ENCODE data around the gene EIF4E2.
A peak's percentile ranks its signal among the peaks of the same experiment; 100 is the strongest.
"Not testable (repeated sequence)": the region's sequence is repeated elsewhere in the genome, so short reads cannot be mapped to it uniquely, and the experiment has no call there.

The EIF4E2 gene

DNA sequence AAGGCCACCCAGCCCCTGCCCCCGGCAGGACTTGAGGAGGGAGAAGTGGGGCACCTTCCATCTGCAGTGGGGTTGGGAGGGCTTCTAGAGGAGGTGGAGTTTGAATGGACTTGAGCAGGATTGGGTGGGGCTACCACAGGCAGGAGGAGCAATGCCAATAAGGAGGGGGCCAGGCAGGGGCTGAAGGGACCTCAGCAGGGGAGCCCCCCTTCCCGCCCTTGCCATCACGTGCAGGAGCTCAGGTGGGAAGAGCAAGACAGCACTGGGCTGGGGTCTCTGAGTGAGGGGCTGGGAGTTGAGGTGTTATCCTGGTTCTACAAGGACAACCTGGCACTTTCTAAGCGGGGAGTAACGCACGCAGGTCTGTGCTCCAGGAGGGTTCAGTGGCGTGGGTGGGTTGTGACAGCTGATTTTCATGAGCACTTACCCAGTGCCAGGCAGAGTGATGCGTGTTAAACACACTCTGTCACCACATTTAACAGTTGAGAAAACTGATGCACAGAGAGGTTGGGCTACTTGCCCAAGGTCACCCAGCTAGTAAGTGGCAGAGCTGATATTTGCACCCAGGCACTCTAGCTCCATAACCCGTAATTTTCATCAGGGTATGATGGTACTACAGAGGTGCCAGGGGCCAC is 19.7 kb upstream of the EIF4E2 start:
- Histone ChIP-seq H4K20me1 (ENCODE audit: insufficient read depth, low read length) (no peaks in the 10 kb centered on the region), H2AFZ (ENCODE audit: low read depth, low read length) (no peak overlapping the region), H3K9ac (ENCODE audit: low read depth, low read length) (no peak overlapping the region), H3K79me2 (ENCODE audit: insufficient read depth, low read length) (no peaks in the 10 kb centered on the region), H3K27ac (ENCODE audit: low read length) (no peak overlapping the region), H3K9me3 (ENCODE audit: insufficient read depth, low read length, severe bottlenecking) (no peaks in the 10 kb centered on the region), H3K4me1 (ENCODE audit: insufficient read depth, low read length) (peaks cover 3% of the 10 kb centered on the region; the same call in 1 of the 2 replicates), H3K4me2 (ENCODE audit: insufficient read depth, low read length) (no peak overlapping the region), H3K27me3 (ENCODE audit: insufficient read depth, low read length, poor library complexity) (no peaks in the 10 kb centered on the region), H3K4me3 (ENCODE audit: low read depth in 1 of 2, low read length in 2 of 2) (no peak overlapping the region), H3K36me3 (ENCODE audit: insufficient read depth, low read length) (no peaks in the 10 kb centered on the region)
- no peak for ATAC-seq (ENCODE audit: insufficient read depth, low read depth)
- no peak for DNase-seq
- TF ChIP-seq, protein P1, sequence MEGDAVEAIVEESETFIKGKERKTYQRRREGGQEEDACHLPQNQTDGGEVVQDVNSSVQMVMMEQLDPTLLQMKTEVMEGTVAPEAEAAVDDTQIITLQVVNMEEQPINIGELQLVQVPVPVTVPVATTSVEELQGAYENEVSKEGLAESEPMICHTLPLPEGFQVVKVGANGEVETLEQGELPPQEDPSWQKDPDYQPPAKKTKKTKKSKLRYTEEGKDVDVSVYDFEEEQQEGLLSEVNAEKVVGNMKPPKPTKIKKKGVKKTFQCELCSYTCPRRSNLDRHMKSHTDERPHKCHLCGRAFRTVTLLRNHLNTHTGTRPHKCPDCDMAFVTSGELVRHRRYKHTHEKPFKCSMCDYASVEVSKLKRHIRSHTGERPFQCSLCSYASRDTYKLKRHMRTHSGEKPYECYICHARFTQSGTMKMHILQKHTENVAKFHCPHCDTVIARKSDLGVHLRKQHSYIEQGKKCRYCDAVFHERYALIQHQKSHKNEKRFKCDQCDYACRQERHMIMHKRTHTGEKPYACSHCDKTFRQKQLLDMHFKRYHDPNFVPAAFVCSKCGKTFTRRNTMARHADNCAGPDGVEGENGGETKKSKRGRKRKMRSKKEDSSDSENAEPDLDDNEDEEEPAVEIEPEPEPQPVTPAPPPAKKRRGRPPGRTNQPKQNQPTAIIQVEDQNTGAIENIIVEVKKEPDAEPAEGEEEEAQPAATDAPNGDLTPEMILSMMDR (IDR thresholded peaks at IDR 0.05; ENCODE audit: borderline replicate concordance, extremely low read depth, low read length, poor library complexity, severe bottlenecking) = no peak
- no peak for TF ChIP-seq EZH2 (IDR thresholded peaks at IDR 0.05; ENCODE audit: borderline replicate concordance, low read depth, low read length, severe bottlenecking)

DNA sequence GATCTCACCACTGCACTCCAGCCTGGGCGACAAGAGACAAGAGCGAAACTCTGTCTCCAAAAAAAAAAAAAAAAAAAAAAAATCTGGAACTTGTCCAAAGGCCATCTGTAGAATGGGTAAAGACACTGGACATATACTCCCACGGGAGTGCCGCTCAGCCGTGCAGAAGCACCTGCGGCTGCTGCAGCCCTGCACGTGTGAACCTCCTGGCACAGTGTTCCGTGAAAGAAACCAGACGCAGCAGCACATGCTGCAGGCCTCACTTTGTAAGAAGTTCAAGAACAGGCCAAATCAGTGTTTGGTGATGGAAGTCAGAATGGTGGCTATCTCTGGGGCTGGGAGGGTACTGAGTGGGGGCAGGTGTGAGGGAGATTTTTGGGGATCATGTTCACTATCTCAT is 18.1 kb upstream of the EIF4E2 start:
- Histone ChIP-seq H3K9ac (ENCODE audit: low read depth, low read length) (no peak overlapping the region), H3K27ac (ENCODE audit: low read length) (no peak overlapping the region), H3K4me1 (ENCODE audit: insufficient read depth, low read length) (peaks cover 3% of the 10 kb centered on the region; the same call in 1 of the 2 replicates), H3K4me3 (ENCODE audit: low read depth in 1 of 2, low read length in 2 of 2) (no peak overlapping the region), H4K20me1 (ENCODE audit: insufficient read depth, low read length) (no peaks in the 10 kb centered on the region), H3K4me2 (ENCODE audit: insufficient read depth, low read length) (no peak overlapping the region), H3K36me3 (ENCODE audit: insufficient read depth, low read length) (no peaks in the 10 kb centered on the region), H2AFZ (ENCODE audit: low read depth, low read length) (no peak overlapping the region), H3K27me3 (ENCODE audit: insufficient read depth, low read length, poor library complexity) (no peaks in the 10 kb centered on the region), H3K79me2 (ENCODE audit: insufficient read depth, low read length) (no peaks in the 10 kb centered on the region), H3K9me3 (ENCODE audit: insufficient read depth, low read length, severe bottlenecking) (peaks cover 2% of the 10 kb centered on the region)
- ATAC-seq (ENCODE audit: insufficient read depth, low read depth) (no peak), DNase-seq (no peak)
- no peak for TF ChIP-seq EZH2 (IDR thresholded peaks at IDR 0.05; ENCODE audit: borderline replicate concordance, low read depth, low read length, severe bottlenecking)
- TF ChIP-seq, protein P1 (IDR thresholded peaks at IDR 0.05; ENCODE audit: borderline replicate concordance, extremely low read depth, low read length, poor library complexity, severe bottlenecking) = no peak

DNA sequence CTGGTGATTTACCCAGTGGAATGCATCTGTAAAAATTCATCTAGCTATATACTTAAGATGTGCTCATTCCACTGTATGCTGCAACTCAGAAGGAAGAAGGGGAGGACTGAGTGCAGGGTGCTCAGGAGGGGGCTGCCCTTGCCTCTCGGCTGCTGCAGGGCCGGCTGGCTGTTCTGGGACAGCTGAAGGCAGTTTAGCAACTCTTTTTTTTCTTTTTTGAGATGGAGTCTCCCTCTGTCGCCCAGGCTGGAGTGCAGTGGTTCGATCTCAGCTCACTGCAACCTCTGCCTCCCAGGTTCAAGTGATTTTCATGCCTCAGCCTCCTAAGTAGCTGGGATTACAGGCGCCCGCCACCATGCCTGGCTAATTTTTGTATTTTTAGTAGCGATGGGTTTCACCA is 17.7 kb upstream of the EIF4E2 start:
- not testable (repeated sequence) for H3K9ac ChIP-seq (ENCODE audit: low read depth, low read length); H3K79me2 ChIP-seq (ENCODE audit: insufficient read depth, low read length); H3K27ac ChIP-seq (ENCODE audit: low read length); H3K4me2 ChIP-seq (ENCODE audit: insufficient read depth, low read length); H3K36me3 ChIP-seq (ENCODE audit: insufficient read depth, low read length); H3K4me1 ChIP-seq (ENCODE audit: insufficient read depth, low read length); ATAC-seq (ENCODE audit: insufficient read depth, low read depth); DNase-seq; H2AFZ ChIP-seq (ENCODE audit: low read depth, low read length); H3K4me3 ChIP-seq (ENCODE audit: low read depth in 1 of 2, low read length in 2 of 2); H3K9me3 ChIP-seq (ENCODE audit: insufficient read depth, low read length, severe bottlenecking); H4K20me1 ChIP-seq (ENCODE audit: insufficient read depth, low read length); H3K27me3 ChIP-seq (ENCODE audit: insufficient read depth, low read length, poor library complexity)

DNA sequence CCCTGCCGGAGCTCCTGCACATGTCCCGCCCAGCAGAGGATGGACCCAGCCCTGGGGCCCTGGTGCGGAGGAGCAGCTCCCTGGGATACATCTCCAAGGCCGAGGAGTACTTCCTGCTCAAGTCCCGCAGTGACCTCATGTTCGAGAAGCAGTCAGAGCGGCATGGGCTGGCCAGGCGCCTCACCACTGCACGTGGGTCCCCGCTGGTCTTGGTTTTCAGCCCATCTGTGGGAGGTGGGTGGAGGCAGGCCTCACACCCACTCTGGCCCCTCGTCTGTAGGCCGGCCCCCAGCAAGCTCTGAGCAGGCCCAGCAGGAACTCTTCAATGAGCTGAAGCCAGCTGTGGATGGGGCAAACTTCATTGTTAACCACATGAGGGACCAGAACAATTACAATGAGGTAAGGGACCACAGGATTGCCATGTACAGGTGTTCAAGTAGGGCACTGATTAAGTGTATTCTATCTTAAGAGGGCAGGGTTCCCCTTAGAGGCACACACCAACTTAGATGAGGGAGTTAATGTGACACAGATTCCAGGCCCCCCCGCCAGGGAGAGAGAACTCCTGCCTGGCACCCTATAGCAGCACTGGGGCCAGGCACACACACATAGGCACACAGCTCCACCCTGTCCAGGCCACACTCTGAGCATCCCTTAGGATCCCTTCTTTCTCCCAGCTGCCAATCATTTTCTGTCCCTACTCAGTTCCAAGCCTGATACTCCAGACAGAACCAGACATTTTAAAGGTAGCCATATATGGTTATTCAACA is 16.4 kb upstream of the EIF4E2 start:
- Histone ChIP-seq H2AFZ (ENCODE audit: low read depth, low read length) (no peak overlapping the region), H3K4me1 (ENCODE audit: insufficient read depth, low read length) (no peaks in the 10 kb centered on the region), H3K9ac (ENCODE audit: low read depth, low read length) (no peak overlapping the region), H3K9me3 (ENCODE audit: insufficient read depth, low read length, severe bottlenecking) (peaks cover 2% of the 10 kb centered on the region), H3K36me3 (ENCODE audit: insufficient read depth, low read length) (no peaks in the 10 kb centered on the region), H3K4me2 (ENCODE audit: insufficient read depth, low read length) (no peak overlapping the region), H3K4me3 (ENCODE audit: low read depth in 1 of 2, low read length in 2 of 2) (no peak overlapping the region), H4K20me1 (ENCODE audit: insufficient read depth, low read length) (no peaks in the 10 kb centered on the region), H3K27ac (ENCODE audit: low read length) (no peak overlapping the region), H3K27me3 (ENCODE audit: insufficient read depth, low read length, poor library complexity) (no peaks in the 10 kb centered on the region), H3K79me2 (ENCODE audit: insufficient read depth, low read length) (no peaks in the 10 kb centered on the region)
- ATAC-seq (ENCODE audit: insufficient read depth, low read depth) (peak; percentile 28; the same call in 1 of the 3 replicates), DNase-seq (no peak)
- TF ChIP-seq, protein P1 (IDR thresholded peaks at IDR 0.05; ENCODE audit: borderline replicate concordance, extremely low read depth, low read length, poor library complexity, severe bottlenecking) = no peak
- TF ChIP-seq EZH2 (IDR thresholded peaks at IDR 0.05; ENCODE audit: borderline replicate concordance, low read depth, low read length, severe bottlenecking) = no peak
